Measurements from ENCODE around the gene TP53INP2. TPM values are rescaled to one million over a fixed set of nuclear protein-coding genes. Genes with fewer than 3 reads are reported as not detected.

TP53INP2 gene
- total RNA-seq, 6 experiments from 2014 or later: 5.8 to 24.1 (median 12.7) TPM

DNA sequence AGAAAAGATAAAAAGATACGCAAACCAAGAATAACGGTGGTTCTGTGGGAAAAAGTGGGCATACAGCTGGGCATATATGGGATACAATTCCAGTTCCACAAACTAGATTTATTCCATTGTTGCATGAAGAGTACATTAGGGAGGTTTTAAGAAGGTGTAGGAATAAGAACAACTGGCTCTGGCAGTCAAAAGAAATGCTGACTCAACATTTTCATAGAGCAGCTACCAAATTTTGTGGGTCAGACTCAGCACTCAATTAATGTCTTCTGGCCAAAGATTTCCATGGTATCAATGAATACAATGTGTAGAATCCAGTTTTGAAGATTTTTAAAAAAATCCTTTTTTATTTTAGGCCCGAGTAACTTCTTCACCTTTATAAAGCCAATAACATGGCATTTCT is 40.2 kb downstream of the TP53INP2 start:
- H3K27me3 ChIP-seq: no peaks in the 10 kb centered on the region
- DNase-seq (no peak), ATAC-seq (no peak)
- WGBS (ENCODE audit: insufficient coverage, low coverage, low lambda C conversion rate, missing lambda C conversion rate): 84% methylated on average over 3 of the region's 3 CpGs
- intact Hi-C loops (cut with DNase I): no loop called here
- no peak overlapping the region for H3K4me3 ChIP-seq
- peaks cover 0 to 54% (median 15%) of the 10 kb centered on the region in 4 donors for H3K36me3 ChIP-seq
- no peaks in the 10 kb centered on the region for H3K4me1 ChIP-seq
- no peaks in the 10 kb centered on the region for H3K9me3 ChIP-seq
- H3K27ac ChIP-seq: no peak overlapping the region
- TF ChIP-seq POLR2A (IDR thresholded peaks at IDR 0.05): no peak
- TF ChIP-seq, protein P1, sequence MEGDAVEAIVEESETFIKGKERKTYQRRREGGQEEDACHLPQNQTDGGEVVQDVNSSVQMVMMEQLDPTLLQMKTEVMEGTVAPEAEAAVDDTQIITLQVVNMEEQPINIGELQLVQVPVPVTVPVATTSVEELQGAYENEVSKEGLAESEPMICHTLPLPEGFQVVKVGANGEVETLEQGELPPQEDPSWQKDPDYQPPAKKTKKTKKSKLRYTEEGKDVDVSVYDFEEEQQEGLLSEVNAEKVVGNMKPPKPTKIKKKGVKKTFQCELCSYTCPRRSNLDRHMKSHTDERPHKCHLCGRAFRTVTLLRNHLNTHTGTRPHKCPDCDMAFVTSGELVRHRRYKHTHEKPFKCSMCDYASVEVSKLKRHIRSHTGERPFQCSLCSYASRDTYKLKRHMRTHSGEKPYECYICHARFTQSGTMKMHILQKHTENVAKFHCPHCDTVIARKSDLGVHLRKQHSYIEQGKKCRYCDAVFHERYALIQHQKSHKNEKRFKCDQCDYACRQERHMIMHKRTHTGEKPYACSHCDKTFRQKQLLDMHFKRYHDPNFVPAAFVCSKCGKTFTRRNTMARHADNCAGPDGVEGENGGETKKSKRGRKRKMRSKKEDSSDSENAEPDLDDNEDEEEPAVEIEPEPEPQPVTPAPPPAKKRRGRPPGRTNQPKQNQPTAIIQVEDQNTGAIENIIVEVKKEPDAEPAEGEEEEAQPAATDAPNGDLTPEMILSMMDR (IDR thresholded peaks at IDR 0.05): no peak

DNA sequence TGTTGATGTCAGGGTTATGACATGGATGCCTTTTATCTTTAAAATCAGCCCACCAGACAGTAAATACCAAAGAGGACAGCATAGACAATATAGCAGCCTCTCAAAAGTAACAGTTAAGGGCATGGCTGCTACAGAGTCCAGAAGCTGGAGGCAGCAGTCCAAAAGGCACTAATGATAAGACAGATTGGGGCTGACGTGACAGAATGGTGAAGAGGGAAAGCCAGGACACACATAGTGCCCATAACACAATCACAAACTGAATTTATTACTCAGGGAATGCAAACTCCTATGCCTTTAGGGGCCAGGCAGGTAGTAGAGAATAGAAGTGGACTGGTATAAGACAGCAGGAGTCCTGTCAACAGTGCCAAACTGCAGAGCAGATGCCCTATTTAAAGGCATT is 40.7 kb downstream of the TP53INP2 start:
- H3K4me3 ChIP-seq: no peak overlapping the region
- DNase-seq: no peak
- 43% methylated on average over 1 of the region's 1 CpG for WGBS (ENCODE audit: insufficient coverage, low coverage, low lambda C conversion rate, missing lambda C conversion rate)
- H3K27ac ChIP-seq: no peak overlapping the region
- H3K36me3 ChIP-seq: peaks cover 0 to 59% (median 19%) of the 10 kb centered on the region in 4 donors
- H3K27me3 ChIP-seq: no peaks in the 10 kb centered on the region
- ATAC-seq: no peak
- intact Hi-C loops (cut with DNase I): no loop called here
- no peak for TF ChIP-seq POLR2A (IDR thresholded peaks at IDR 0.05)
- TF ChIP-seq, protein P1 (IDR thresholded peaks at IDR 0.05): no peak
- no peaks in the 10 kb centered on the region for H3K4me1 ChIP-seq
- no peaks in the 10 kb centered on the region for H3K9me3 ChIP-seq

DNA sequence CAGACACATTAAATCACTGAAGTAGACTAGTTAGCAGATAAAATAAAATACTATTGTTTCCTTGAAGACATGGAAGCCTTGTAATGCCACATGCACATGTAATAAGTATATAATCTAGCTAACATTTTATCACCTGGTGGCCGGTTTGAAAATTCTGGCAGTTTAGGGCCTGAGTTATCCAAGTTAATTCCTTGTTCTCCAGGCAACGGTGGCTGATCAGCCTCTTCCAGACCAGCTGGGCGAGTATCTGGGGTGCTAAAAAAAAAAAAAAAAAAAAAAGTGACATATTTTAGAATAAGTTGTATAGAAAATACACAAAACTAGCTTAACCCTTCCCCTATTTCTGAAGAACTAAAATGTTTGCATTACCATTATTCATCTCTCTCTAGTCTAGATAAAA is 42.5 kb downstream of the TP53INP2 start:
- H3K4me3 ChIP-seq: no peak overlapping the region
- H3K27ac ChIP-seq: no peak overlapping the region
- H3K27me3 ChIP-seq: no peaks in the 10 kb centered on the region
- TF ChIP-seq POLR2A (IDR thresholded peaks at IDR 0.05): no peak
- TF ChIP-seq, protein P1 (IDR thresholded peaks at IDR 0.05): no peak
- DNase-seq (no peak), ATAC-seq (no peak)
- intact Hi-C loops (cut with DNase I): no loop called here
- H3K9me3 ChIP-seq: no peaks in the 10 kb centered on the region
- peaks cover 0 to 74% (median 23%) of the 10 kb centered on the region in 4 donors for H3K36me3 ChIP-seq
- H3K4me1 ChIP-seq: no peaks in the 10 kb centered on the region
- 83% methylated on average over 3 of the region's 3 CpGs for WGBS (ENCODE audit: insufficient coverage, low coverage, low lambda C conversion rate, missing lambda C conversion rate)

DNA sequence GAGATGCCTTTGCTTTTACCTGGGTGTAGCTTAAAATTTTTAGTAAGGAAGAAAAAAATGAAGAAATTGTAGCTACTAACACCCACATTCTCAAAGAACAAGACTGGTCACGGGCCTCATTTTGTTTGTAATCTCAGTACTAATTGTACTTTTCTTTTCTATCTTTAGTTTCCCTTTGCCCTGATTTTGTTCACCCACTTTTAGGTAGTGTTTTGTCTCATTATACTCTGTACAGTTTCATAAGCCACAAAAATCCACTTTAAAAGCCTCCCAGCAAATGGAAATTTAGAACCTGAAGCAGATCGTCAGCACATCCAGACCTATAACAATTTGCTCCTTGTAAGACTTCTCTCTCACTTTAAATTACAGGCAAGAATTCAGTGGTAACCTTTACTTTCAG is 43.3 kb downstream of the TP53INP2 start:
- 72% methylated on average over 2 of the region's 2 CpGs for WGBS (ENCODE audit: insufficient coverage, low coverage, low lambda C conversion rate, missing lambda C conversion rate)
- no peak for DNase-seq
- TF ChIP-seq POLR2A (IDR thresholded peaks at IDR 0.05): no peak
- TF ChIP-seq, protein P1 (IDR thresholded peaks at IDR 0.05): no peak
- H3K36me3 ChIP-seq: peaks cover 0 to 70% (median 23%) of the 10 kb centered on the region in 4 donors
- no peak overlapping the region for H3K27ac ChIP-seq
- intact Hi-C loops (cut with DNase I): no loop called here
- no peaks in the 10 kb centered on the region for H3K4me1 ChIP-seq
- no peak for ATAC-seq
- no peaks in the 10 kb centered on the region for H3K9me3 ChIP-seq
- H3K4me3 ChIP-seq: no peak overlapping the region
- H3K27me3 ChIP-seq: no peaks in the 10 kb centered on the region

DNA sequence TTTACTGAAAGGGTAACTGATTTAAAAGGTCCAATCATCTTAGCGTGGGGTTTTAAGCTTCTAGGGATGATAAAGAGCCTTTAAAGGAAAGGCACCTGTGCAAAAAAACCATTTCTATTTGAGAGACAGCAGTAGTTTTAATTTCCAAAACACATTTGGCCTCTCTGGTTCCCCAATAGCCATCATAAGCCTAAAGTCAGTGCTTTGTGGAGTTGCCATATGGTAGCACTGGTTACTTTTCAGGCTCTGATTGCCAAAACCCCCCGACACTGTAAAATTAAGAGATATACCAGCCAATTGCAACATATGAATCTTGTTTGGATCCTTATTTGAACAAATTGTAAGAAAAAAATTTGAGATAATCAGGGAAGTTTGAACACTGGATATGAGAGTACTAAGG is 44.6 kb downstream of the TP53INP2 start:
- Histone ChIP-seq H3K27me3 (no peaks in the 10 kb centered on the region), H3K36me3 (peaks cover 0 to 60% (median 20%) of the 10 kb centered on the region in 4 donors), H3K9me3 (no peaks in the 10 kb centered on the region), H3K4me3 (no peak overlapping the region), H3K4me1 (no peaks in the 10 kb centered on the region), H3K27ac (no peak overlapping the region)
- TF ChIP-seq, protein P1 (IDR thresholded peaks at IDR 0.05): no peak
- no peak for TF ChIP-seq POLR2A (IDR thresholded peaks at IDR 0.05)
- ATAC-seq (no peak), DNase-seq (no peak)
- intact Hi-C loops (cut with DNase I): no loop called here
- whole genome bisulfite sequencing (ENCODE audit: insufficient coverage, low coverage, low lambda C conversion rate, missing lambda C conversion rate): 83% methylated on average over 2 of the region's 2 CpGs
